GM21723 (cell line): ENCODE measurements around the gene CNTNAP4.

ENCODE experiments used
- ATAC-seq: cut with Tn5 transposase; IDR thresholded peaks from one replicate; pipeline ENCODE4 v1.9.1; 2021; ENCODE audit warnings: mild to moderate bottlenecking, moderate library complexity; ENCODE audit not compliant: unreplicated experiment

CNTNAP4 gene

DNA sequence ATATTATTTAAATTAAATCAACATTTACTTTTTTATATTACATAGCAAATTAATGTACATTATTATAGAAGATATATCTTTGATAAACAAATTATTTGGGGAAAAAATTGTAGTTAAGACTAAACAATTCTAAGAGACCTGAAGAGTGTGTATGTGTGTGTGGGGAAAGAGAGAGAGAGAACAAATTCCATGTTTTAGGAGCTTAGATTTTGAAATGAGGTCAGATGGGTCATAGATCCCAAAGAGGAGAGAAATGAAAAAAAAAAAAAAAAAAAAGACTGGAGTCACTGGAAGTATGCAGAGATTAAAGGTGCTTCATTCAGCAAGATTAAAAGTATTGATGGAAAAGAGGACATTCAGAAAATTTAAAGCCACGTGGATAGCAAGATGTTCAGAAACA is 206.8 kb downstream of the CNTNAP4 start:
- no peak for ATAC-seq

DNA sequence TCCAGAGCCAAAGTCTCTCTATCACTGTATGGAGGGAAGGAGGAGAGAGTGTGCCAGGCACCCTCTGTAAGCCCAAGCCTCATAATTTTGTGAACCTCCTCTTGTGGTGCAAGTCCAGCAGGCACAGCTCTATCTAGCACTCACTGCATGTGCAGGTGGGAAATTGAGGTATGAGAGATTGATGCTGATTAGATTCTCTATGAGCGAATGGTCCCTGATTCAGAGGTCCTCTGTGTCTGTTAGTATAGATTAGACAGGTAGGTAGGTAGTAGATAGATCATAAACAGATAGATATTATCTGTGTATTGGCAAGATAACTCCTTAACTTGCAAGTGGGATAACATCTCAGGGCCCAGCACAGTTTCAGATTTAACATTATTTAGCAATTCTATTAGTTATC is 209.5 kb downstream of the CNTNAP4 start:
- ATAC-seq, result no peak

DNA sequence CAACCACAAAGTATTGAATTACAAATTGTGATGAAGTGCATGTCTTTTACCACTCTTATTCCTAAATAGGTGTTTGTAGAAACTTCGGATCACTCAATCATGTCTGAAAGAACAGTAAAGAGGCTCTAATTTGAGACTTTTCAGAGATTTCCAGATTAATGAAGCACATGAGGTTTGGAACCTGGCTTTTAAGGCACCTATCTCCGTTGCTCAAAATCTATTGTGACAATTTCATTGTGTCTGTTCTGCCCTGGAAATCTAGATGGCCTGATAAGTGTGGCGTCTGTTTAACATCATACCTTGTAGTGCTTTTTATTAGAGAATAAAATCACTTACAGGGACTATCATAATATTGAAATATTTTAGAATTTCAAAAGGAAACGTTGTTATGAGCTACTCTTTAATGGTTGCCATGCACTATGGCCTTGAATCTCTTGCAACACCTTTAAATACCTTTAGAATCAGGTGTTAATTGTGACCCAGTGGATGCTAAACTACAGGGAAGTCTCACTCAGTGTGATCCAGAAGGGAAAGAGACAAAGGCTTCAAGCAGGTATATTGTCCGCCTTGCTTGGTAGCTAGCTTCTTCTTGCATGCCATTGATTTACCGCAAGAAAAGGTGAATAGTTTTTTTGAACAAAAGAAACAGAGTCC is 210.3 kb downstream of the CNTNAP4 start:
- ATAC-seq, result no peak

DNA sequence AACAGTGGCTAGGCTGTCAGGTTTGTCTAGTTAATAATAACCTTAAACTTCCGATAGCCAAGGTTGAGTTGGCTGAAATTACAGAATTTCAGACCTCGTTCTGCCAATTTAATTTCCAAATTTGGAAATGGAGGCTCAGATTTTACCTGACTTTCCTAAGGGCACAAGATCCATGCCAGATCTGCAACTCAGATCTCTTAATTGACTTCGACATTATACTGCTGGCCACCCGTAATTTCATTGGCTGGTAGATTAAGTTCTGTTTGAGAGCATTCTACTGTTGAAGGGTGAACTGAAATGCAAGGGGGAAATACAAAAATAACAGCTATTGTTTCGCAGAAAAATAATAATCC is 210.8 kb downstream of the CNTNAP4 start:
- no peak for ATAC-seq

DNA sequence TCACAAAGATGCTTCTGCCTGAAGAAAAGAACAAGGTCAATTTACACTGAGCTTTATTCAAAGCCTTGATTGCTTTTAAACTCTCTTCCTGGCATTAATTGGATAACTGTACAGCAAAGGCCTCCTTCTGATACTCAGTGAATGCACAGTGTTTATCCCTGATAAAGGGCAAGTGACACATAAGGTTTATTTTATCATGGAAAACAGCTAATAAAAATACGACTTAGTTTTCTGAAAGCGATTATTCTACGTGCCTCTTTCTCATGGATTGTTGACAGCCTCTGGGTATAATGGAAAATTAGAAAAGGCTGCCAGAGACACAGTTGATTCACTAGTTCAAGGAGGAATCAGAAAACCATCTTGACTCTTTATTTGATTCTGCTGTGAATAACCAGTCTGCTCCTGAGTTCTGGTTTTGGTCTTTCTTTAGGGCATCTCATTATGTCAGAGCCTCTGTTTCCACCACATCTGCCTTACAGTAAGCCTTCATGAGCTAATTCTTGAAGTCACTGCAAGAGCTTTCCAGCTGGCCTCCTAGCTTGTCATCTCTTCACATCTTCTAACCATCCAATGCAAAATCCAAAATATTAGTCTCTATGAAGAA is 212.9 kb downstream of the CNTNAP4 start:
- ATAC-seq, result no peak

DNA sequence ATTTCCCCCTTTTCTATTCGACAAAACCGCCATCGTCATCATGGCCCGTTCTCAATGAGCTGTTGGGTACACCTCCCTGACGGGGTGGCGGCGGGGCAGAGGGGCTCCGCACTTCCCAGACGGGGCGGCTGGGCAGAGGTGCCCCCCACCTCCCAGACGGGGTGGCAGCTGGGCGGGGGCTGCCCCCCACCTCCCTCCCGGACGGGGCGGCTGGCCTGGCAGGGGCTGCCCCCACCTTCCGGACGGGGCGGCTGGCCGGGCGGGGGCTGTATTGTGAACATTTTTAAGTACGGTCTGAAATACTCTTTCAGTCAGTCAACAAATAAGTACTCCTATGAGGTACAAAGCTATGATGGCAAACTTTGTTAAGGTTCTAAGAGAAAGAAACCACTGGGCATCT is 222.8 kb downstream of the CNTNAP4 start:
- no peak for ATAC-seq

DNA sequence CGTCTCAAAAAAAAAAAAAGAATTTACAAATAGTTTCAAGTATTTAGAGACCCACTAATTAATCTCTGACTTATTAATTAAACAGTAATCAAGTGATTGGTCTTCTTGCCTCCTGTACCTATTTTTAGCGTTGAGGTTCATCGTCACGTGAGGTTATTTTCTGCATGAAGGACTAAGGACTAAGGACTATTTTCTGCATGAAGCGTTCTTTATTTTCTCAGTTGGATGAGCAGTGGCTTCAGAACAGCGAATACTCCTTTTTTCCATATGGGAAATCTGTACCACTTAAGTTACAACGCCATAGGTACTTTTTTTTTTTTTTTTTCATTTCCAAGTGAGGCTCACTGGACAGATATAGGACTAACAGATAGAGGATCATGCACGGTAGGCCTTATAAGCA is 224.9 kb downstream of the CNTNAP4 start:
- no peak for ATAC-seq

DNA sequence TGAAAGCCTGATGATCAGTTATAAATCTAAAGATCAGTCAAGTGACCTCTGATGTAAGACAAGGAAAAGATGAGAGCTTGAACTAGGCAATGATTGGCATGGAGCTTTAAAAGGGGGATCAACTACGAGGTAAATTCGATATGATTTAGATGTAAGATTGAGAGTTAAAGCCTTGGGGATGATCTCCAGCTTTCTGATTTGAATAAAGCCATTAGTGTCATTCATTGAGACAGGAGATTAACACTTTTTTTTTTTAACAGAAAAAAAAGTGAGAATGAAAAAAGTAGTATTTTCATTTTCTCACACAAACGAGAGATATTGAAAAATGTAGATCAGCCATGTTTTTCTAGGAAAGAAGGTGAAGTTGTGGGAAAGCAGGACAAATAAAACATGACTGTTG is 225.4 kb downstream of the CNTNAP4 start:
- ATAC-seq, result no peak

DNA sequence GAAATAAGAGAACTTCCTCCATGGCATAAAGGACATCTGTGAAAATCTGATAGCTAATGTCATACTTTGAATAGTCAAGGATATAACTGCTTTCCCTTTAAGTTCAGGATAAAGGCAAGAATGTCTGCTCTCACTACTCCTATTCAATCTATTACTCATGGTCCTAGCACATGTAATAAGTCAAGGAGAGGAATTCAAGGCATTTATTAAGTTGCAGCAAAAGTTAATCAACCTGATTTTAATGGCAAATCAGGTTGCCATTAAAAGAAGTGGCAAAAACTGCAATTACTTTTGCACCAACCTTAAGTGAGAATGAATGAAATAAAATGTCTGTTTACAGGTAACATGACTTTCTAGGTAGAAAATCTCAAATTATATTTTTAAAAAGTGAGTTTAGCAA is 225.9 kb downstream of the CNTNAP4 start:
- no peak for ATAC-seq

DNA sequence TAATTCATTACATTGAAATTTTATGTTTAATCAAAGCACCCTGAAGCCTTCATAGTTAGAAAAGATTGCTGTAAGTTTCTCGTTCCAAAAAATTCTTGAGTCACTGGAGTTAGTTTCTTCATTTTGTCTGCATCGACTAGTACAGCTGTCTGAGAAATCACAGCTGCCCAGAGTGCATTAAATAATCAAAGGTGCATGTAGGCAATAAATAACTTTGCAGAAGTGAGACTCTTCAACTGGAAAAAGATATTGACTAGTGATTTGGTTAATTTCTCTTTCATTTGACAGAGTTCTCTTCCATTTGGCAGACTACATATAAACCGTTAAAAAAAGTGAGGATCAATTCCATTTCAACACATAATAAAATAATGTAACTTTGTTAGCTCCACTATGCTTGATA is 234.0 kb downstream of the CNTNAP4 start:
- ATAC-seq, result no peak

DNA sequence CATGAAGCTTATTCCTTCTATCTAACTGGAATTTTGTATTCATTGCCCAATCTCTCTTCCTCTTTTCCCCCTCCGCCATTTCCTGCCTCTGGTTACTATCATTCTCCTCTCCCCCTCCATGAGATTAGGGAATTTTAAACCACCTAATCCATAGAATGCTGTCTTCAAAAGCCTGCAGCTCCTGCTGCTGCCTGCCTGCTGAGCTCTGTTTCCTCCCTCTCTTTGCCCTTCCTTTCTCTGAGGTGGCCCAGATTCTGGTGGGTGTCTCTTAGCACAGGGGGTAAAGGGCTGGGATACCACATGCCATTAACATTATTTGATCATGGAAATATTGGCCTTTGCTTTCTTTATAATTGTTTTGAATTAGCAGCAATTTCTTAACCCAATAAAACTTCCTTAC is 241.6 kb downstream of the CNTNAP4 start:
- no peak for ATAC-seq

DNA sequence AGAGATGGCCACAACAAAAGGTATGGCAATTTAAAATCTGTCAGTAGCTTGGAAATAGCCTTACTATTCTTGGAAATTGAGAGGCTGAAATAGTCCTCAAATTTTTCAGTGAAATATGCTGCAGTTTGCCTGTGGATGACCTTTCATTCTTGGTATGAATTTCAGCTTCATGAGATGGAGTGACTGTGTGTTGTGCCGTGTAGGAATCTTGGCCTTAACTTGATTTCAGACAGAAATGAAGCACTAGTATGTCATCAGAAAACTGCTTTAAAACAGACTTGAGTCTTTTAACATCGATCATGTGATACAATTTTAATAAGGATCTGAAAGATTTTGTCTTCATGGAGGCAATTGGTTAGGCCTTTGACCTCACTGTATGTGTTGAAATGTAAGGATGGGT is 247.2 kb downstream of the CNTNAP4 start:
- ATAC-seq, result no peak

DNA sequence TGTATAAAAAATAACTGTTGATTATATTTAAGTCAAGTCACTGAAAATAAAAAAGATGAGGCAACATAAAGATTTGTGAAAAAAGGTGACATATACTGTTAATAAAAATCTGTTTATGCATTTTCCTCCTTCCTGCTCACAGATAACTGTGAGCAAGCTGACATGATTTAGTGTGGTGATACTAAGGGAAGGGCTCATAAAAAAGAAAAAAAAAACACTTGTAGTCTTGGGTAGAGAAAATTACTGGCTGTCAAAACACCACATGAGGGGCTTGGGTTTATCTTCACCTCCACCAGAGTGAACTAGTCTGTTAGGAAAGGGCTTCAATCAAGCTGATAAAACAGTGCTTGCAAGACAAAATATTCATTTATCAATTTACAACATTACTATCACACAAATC is 247.6 kb downstream of the CNTNAP4 start:
- ATAC-seq, result no peak

DNA sequence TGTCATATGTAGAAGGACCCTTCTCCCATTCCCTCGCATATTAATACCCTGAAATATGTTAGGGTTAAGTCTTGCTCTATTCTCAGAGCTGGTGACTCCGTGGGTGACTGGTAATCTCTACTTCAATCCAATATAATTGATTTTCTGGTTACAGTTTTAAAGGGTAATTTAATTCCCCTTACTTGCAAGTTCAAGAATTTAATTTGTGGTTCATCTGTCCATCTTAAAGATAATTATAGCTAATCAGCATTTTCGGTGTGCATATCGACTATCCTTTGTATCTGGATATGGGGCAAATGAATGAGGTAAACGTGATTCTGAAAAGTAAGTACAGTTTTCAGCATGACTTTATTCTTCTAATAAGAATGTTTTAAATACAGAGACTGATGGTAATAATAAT is 250.0 kb downstream of the CNTNAP4 start:
- no peak for ATAC-seq

DNA sequence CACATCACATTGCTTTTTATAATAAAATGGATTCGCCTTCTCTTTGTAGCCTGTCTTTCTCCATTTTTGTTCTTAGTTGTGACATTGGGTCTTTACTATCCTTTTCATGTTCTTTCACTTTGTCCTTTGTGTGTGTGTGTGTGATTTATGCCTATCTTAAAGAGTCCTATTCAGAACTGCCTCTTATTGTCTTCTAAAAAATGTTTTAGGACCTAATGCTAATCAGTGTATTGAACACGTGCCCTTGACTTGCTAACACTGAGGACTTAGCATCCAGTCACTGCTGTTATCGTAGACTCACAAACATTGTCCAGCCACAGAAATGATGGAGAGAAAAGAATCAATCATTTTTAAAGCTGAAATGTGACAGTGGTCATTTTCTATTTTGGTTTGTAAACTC is 251.9 kb downstream of the CNTNAP4 start:
- no peak for ATAC-seq

DNA sequence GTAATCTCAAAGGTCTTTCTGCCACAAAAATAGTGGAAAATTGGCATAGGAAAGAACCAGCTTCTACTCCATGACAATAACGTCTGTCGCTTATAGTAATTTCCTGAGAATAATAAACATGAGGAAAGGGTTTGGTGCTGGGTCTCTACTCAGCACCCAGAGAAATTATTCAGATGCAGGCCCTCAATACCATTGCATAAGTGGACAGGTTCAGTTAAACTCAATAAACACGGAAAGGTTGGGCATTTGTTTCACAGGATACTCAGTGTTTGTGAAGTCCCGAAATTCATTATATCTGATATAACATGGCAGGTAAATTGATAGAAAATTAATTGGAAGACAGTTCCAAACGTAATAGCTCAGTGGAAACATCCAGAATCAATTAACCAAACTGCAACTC is 254.0 kb downstream of the CNTNAP4 start:
- ATAC-seq, result no peak

DNA sequence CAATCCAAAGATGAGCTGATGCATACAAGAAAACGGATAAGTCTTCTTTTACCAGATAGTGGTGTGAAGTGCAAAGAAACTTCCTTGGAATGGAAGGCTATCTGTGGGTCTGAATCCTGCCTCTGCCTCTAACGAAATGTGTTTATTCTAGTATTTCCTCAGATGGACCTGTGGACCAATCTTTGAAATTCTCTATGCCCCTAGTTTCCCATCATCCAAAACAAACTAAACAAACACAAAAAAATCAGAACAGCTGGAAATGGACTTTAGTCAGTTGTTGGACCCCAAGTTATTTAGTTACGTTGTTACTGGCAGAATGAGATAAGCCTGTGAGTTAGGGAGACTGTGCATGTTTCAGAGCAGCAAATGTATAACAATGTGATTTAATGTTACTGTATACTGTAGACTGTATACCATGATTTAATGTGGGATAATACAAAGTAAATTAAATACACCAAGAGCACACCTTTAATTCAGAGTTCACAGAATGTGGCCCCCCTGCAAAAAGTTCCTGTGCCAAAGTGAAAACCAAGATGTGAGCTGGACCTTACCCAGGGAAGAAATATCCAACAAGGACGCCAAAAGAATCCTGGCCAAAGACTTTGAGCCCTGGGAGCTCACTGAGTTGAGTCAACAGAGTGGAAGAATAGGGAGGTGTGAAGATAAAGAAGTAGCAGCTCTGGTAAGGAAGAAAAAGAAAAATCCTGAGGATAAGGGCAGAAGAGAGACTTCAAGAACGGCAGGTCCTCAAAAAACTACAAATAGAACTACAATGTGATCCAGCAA is 255.2 kb downstream of the CNTNAP4 start:
- ATAC-seq, result no peak

DNA sequence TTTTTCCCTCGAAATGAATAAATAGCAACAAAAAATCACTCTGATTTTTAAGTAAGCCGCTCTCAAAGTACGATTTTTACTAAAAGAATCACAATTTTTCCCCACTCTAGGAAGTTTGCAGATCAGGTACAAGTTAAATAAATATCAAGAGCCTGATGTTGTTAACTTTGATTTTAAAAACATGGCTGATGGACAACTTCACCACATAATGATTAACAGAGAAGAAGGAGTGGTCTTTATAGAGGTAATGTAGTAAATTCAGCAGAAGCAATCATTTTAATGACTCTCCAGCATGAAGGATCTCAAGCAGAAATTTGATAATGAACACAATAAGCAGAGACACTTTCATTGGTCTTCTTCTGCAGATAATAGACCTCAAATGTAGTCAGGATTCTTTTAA is 262.4 kb downstream of the CNTNAP4 start:
- no peak for ATAC-seq

DNA sequence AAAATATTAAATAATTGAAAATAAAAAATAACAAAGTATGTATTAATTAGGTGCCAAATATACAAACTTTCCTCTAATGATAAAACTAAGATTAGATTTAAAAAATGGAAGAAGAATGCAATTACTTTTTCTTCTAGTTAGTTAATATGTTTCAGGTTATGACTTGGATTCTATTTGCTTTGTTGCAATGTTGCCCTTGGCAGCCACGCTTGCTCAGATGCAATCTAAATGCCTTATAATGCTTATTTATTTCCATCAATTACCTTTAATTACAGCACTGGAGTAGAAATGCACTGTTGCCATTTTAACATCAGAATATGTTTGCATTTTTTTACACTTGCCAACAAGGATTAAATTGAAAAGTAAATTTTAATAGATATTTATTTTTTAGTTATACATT is 263.9 kb downstream of the CNTNAP4 start:
- ATAC-seq, result no peak

DNA sequence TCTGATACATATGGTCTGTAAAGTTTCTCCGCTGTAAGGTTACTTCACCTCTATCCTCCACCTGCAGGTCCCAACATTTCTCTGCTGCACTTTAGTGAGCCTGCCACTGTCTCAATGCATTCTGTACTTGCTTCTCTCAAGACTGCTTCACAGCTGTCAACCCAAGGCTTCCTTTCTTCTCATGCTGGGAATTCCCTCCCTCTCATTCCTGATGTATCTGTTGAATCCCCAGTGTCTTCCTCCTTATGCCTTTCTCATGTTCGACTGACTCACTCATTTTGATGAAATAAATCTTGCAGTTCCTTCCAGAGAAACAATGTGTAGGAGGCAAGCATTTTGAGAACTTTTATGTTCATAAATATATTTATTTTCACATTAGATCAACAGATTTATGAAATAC is 288.3 kb downstream of the CNTNAP4 start:
- no peak for ATAC-seq

DNA sequence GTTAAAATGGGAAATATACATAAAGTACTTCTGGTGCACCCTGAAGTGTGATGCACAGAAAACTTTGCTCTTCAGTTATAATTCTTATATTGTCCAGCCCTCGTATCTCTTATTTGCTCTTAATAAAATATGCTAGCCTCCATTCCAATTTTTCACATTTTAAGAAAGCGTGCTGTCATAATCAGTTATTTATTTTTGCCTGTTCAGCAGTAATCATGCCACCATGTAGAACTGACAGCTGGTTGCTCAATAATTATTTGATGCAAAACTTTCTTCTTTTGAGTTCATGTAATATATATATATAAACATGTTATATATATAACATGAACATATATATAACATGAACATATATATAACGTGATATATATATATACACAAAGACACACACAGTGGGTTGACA is 294.6 kb downstream of the CNTNAP4 start:
- ATAC-seq, result no peak

DNA sequence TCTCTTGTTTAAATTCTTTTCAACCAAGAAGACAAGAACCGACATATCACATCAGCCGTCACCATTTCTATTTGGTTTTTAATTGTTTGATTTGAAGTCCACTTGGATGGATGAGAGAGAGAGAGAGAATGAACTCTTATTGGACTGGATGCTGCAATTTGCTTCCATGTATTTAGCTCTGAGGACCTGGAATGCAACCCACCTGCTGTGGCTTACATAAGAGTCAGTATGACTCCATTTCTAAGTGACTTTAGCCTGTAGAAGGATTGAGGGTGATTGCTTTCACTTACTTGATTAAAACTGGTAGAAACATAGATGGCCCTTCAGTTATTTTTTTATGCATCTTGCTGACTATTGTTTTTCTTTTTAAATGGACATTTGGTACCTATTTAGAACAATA is 296.1 kb downstream of the CNTNAP4 start:
- ATAC-seq, result no peak
